IMR-90 (cell line): ENCODE measurements around the gene CDKAL1. TPM values are rescaled to one million over a fixed set of nuclear protein-coding genes. Genes with fewer than 3 reads are reported as not detected.

Experiments
- ATAC-seq: fragments of 200-7000 bp; cut with Tn5 transposase; 2 replicates; pipeline ENCODE4 v1.9.1; 2020; ENCODE audit warnings: low read depth, mild to moderate bottlenecking, moderate library complexity
- BruUV-seq: library from RNA; stranded (reverse); fragments of 400-500 nt; replicated peaks from 2 replicates; lab custom pipeline; 2021; lab: Mats Ljungman, UMichigan
- CTCF ChIA-PET: fragments of 300-600 bp; formaldehyde crosslinking; extraction: SDS; loops from one replicate; lab custom pipeline; 2021; ENCODE audit warnings: antibody characterized with exemption; lab: Yijun Ruan, JAX
- POLR2A ChIA-PET: fragments of 300-600 bp; sonication (Branson Sonifier 250); formaldehyde crosslinking; loops from one replicate; lab custom pipeline; 2022; ENCODE audit warnings: antibody characterized with exemption; ENCODE audit not compliant: unreplicated experiment; lab: Charles Lee
- DNase-seq: peaks from one replicate; pipeline ENCODE4 v3.0.0; 2013
- H2AFZ ChIP-seq: replicated peaks from 2 replicates; pipeline ENCODE3; 2013; ENCODE audit warnings: low read length, mild to moderate bottlenecking; ENCODE audit not compliant: poor library complexity
- H2AK5ac ChIP-seq: 2 replicates; pipeline ENCODE4 v1.6.1; 2013; ENCODE audit warnings: low read depth, low read length, inconsistent platforms
- H2AK9ac ChIP-seq: replicated peaks from 2 replicates; pipeline ENCODE3; 2013; ENCODE audit warnings: mild to moderate bottlenecking, low read depth, low read length, moderate library complexity; ENCODE audit not compliant: poor library complexity
- H2BK120ac ChIP-seq: 2 replicates; pipeline ENCODE4 v1.6.1; 2013; ENCODE audit warnings: low read depth, low read length, inconsistent platforms
- H2BK15ac ChIP-seq: 3 replicates; pipeline ENCODE4 v1.6.1; 2013; ENCODE audit warnings: low read depth, low read length, inconsistent platforms
- H2BK20ac ChIP-seq: 2 replicates; pipeline ENCODE4 v1.6.1; 2013; ENCODE audit warnings: low read depth, mild to moderate bottlenecking, inconsistent platforms, low read length, moderate library complexity
- H2BK5ac ChIP-seq: 2 replicates; pipeline ENCODE4 v1.6.1; 2013; ENCODE audit warnings: mild to moderate bottlenecking, low read depth, low read length, inconsistent platforms; ENCODE audit not compliant: poor library complexity, severe bottlenecking
- H3K14ac ChIP-seq: replicated peaks from 2 replicates; pipeline ENCODE4 v1.6.1; 2013; ENCODE audit warnings: low read depth, low read length, inconsistent platforms
- H3K18ac ChIP-seq: 2 replicates; pipeline ENCODE4 v1.6.1; 2013; ENCODE audit warnings: low read depth, low read length, control low read depth
- H3K23ac ChIP-seq: 2 replicates; pipeline ENCODE4 v1.6.1; 2013; ENCODE audit warnings: low read depth, low read length, inconsistent platforms
- H3K27ac ChIP-seq: 2 replicates; pipeline ENCODE4 v1.5.1; 2013; ENCODE audit warnings: mild to moderate bottlenecking, control low read depth, low read length; ENCODE audit not compliant: insufficient read depth
- H3K27me3 ChIP-seq: 2 replicates; pipeline ENCODE4 v1.6.1; 2013; ENCODE audit warnings: low read length; ENCODE audit not compliant: control insufficient read depth, insufficient read depth
- H3K36me3 ChIP-seq: 2 replicates; pipeline ENCODE4 v1.6.1; 2013; ENCODE audit warnings: low read length, mixed read lengths; ENCODE audit not compliant: control insufficient read depth, insufficient read depth
- H3K4ac ChIP-seq: 2 replicates; pipeline ENCODE4 v1.6.1; 2013; ENCODE audit warnings: low read depth, low read length, inconsistent platforms
- H3K4me1 ChIP-seq: 2 replicates; pipeline ENCODE4 v1.6.1; 2013; ENCODE audit warnings: low read length, mixed read lengths; ENCODE audit not compliant: control insufficient read depth, insufficient read depth
- H3K4me2 ChIP-seq: 2 replicates; pipeline ENCODE4 v1.6.1; 2013; ENCODE audit warnings: low read depth, mild to moderate bottlenecking, control low read depth, low read length, moderate library complexity
- H3K4me3 ChIP-seq: 2 replicates; pipeline ENCODE4 v1.5.1; 2013; ENCODE audit warnings: low read depth, mild to moderate bottlenecking, control low read depth, low read length, moderate library complexity; ENCODE audit not compliant: insufficient read depth
- H3K56ac ChIP-seq: 2 replicates; pipeline ENCODE4 v1.6.1; 2013; ENCODE audit warnings: low read length, inconsistent platforms; ENCODE audit not compliant: insufficient read depth; ENCODE audit errors: extremely low read depth
- H3K79me1 ChIP-seq, 2 experiments: 2 replicates each; pipeline ENCODE4 v1.6.1; 2013; ENCODE audit warnings: low read length in 2 of 2, inconsistent platforms in 1 of 2, low read depth in 1 of 2
- H3K9ac ChIP-seq: 2 replicates; pipeline ENCODE4 v1.6.1; 2013; ENCODE audit warnings: low read depth, low read length, control low read depth
- H3K9me1 ChIP-seq: 2 replicates; pipeline ENCODE4 v1.6.1; 2013; ENCODE audit warnings: low read length, inconsistent platforms; ENCODE audit not compliant: insufficient read depth
- H3K9me3 ChIP-seq: 2 replicates; pipeline ENCODE4 v1.6.1; 2013; ENCODE audit warnings: low read length; ENCODE audit not compliant: control insufficient read depth, insufficient read depth
- H4K20me1 ChIP-seq: 2 replicates; pipeline ENCODE4 v1.6.1; 2013; ENCODE audit warnings: low read length, inconsistent platforms; ENCODE audit not compliant: insufficient read depth
- H4K5ac ChIP-seq: 2 replicates; pipeline ENCODE4 v1.6.1; 2013; ENCODE audit warnings: mild to moderate bottlenecking, low read depth, low read length, control low read depth
- H4K8ac ChIP-seq, 2 experiments: 2 replicates each; pipeline ENCODE4 v1.6.1; 2013; ENCODE audit warnings: low read depth in 2 of 2, low read length in 2 of 2, control low read depth in 1 of 2, inconsistent platforms in 1 of 2
- H4K91ac ChIP-seq: 2 replicates; pipeline ENCODE4 v1.6.1; 2013; ENCODE audit warnings: low read depth, low read length, inconsistent platforms; ENCODE audit not compliant: insufficient read depth
- BHLHE40 ChIP-seq: fragments of 150-350 bp; IDR thresholded peaks from 2 replicates; pipeline ENCODE4 v1.6.1; 2016; ENCODE audit warnings: mild to moderate bottlenecking, low read depth, low read length
- CEBPB ChIP-seq: IDR thresholded peaks from 2 replicates; pipeline ENCODE4 v1.6.1; 2012; ENCODE audit warnings: low read depth, low read length, improper control_type of control experiment
- CHD1 ChIP-seq: IDR thresholded peaks from 2 replicates; pipeline ENCODE4 v1.6.1; 2012; ENCODE audit warnings: low read depth, low read length, improper control_type of control experiment
- CTCF ChIP-seq: conservative IDR thresholded peaks from 2 replicates; pipeline ENCODE4 v1.5.1; 2012; ENCODE audit warnings: mild to moderate bottlenecking, low read depth, low read length, improper control_type of control experiment
- ELK1 ChIP-seq: fragments of 150-350 bp; IDR thresholded peaks from 2 replicates; pipeline ENCODE4 v1.6.1; 2016; ENCODE audit warnings: low read depth, mild to moderate bottlenecking, low read length, moderate library complexity, borderline replicate concordance
- FOS ChIP-seq: fragments of 150-350 bp; IDR thresholded peaks from 2 replicates; pipeline ENCODE4 v1.6.1; 2016; ENCODE audit warnings: low read depth, low read length
- MAFK ChIP-seq: IDR thresholded peaks from 2 replicates; pipeline ENCODE4 v1.6.1; 2012; ENCODE audit warnings: low read depth, low read length, improper control_type of control experiment
- MAZ ChIP-seq: IDR thresholded peaks from 2 replicates; pipeline ENCODE4 v1.6.1; 2012; ENCODE audit warnings: low read depth, mild to moderate bottlenecking, low read length, improper control_type of control experiment, moderate library complexity, borderline replicate concordance
- MXI1 ChIP-seq: IDR thresholded peaks from 2 replicates; pipeline ENCODE4 v1.6.1; 2012; ENCODE audit warnings: low read depth, mild to moderate bottlenecking, low read length, moderate library complexity, borderline replicate concordance
- NFE2L2 ChIP-seq: fragments of 150-350 bp; IDR thresholded peaks from 2 replicates; pipeline ENCODE4 v1.6.1; 2016; ENCODE audit warnings: low read depth, mild to moderate bottlenecking, low read length
- POLR2A ChIP-seq: IDR thresholded peaks from 2 replicates; pipeline ENCODE4 v1.6.1; 2012; ENCODE audit warnings: mild to moderate bottlenecking, low read depth, low read length
- RAD21 ChIP-seq: IDR thresholded peaks from 2 replicates; pipeline ENCODE4 v1.6.1; 2012; ENCODE audit warnings: low read length, improper control_type of control experiment
- RCOR1 ChIP-seq: IDR thresholded peaks from 2 replicates; pipeline ENCODE4 v1.6.1; 2012; ENCODE audit warnings: mild to moderate bottlenecking, low read length, improper control_type of control experiment; ENCODE audit not compliant: insufficient replicate concordance
- RFX5 ChIP-seq: IDR thresholded peaks from 2 replicates; pipeline ENCODE4 v1.8.0; 2012; ENCODE audit warnings: low read depth, mild to moderate bottlenecking, low read length, moderate library complexity
- SMC3 ChIP-seq: fragments of 150-350 bp; IDR thresholded peaks from 2 replicates; pipeline ENCODE4 v1.6.1; 2016; ENCODE audit warnings: low read depth, mild to moderate bottlenecking, antibody characterized with exemption, low read length, moderate library complexity
- USF2 ChIP-seq: fragments of 150-350 bp; IDR thresholded peaks from 2 replicates; pipeline ENCODE4 v1.6.1; 2017; ENCODE audit warnings: mild to moderate bottlenecking, antibody characterized with exemption, low read length, low read depth
- WGBS, 2 experiments: methylation state at CpG; one replicate each; pipeline versions ENCODE4 v1.1.5 to v1.1.7; 2013; ENCODE audit warnings: missing lambda C conversion rate in 2 of 2; ENCODE audit not compliant: insufficient read length in 1 of 2; ENCODE audit errors: extremely low coverage in 2 of 2; 5-methylcytosine and 5-hydroxymethylcytosine counted together
- dilution Hi-C: fragments of 300-500 bp; cut with HindIII; formaldehyde crosslinking; loops from one replicate; pipeline ENCODE4 v1.14.3; 2018; ENCODE audit warnings: low sequenced_read_pairs; ENCODE audit not compliant: unreplicated experiment
- in situ Hi-C: fragments of 300-500 bp; cut with MboI; formaldehyde crosslinking; loops from 3 replicates; pipeline ENCODE4 v1.14.3; 2019; ENCODE audit warnings: low sequenced_read_pairs, inconsistent platforms, mixed read lengths
- intact Hi-C: fragments of 100-400 bp; cut with micrococcal nuclease; formaldehyde crosslinking; loops from 2 replicates; pipeline ENCODE4 v1.10.0; 2022
- polyA plus RNA-seq, 3 experiments: library from polyadenylated mRNA; depleted of rRNA; stranded (reverse); fragments of >200 nt; gene quantifications; 2 replicates each; pipeline ENCODE4 v1.2.3, GENCODE V29; 2012; ENCODE audit warnings: low replicate concordance in 1 of 3
- total RNA-seq: library from RNA; depleted of rRNA; stranded (reverse); fragments of >200 nt; gene quantifications from 2 replicates; pipeline ENCODE4 v1.2.3, GENCODE V29; 2012

The CDKAL1 gene
- total and polyA plus RNA-seq, 2 of the 4 experiments (the other 2 are of a cell fraction): 3.7 to 13.1 TPM

- ChIA-PET POLR2A (no interaction called here), CTCF (no interaction called here)
- H3K9me1 ChIP-seq: no peaks in the 10 kb centered on the region
- no peak overlapping the region for H2BK5ac ChIP-seq
- no peak overlapping the region for H2AK9ac ChIP-seq
- no peak overlapping the region for H3K14ac ChIP-seq
- no peak overlapping the region for H3K56ac ChIP-seq
- dilution Hi-C loops (no loop called here), in situ Hi-C loops (no loop called here), intact Hi-C loops (loop anchor here (10.0 kb wide), 1 partner anchor 179 kb away; no protein-coding TSS in a partner anchor)
- no peak overlapping the region for H4K5ac ChIP-seq
- no peaks in the 10 kb centered on the region for H3K36me3 ChIP-seq
- TF ChIP-seq MAFK (no peak), FOS (no peak), CHD1 (no peak), NFE2L2 (no peak), RFX5 (no peak), BHLHE40 (no peak), RCOR1 (no peak), SMC3 (no peak), CEBPB (no peak), POLR2A (no peak), ELK1 (no peak), MXI1 (no peak), RAD21 (no peak), USF2 (no peak), MAZ (no peak), CTCF (no peak)
- ATAC-seq (no peak), DNase-seq (no peak)
- no CpG with 5 or more reads among the region's 3 CpGs for WGBS, 2 experiments
- no peak overlapping the region for H2AK5ac ChIP-seq
- no peak overlapping the region for H3K4me2 ChIP-seq
- H4K91ac ChIP-seq: no peak overlapping the region
- H3K79me1 ChIP-seq: 0 out of 4 replicates have a peak, but pooled peaks cover 0 to 3% of the 10 kb centered on the region in 2 experiments
- H3K23ac ChIP-seq: no peak overlapping the region
- no peaks in the 10 kb centered on the region for H3K4me1 ChIP-seq
- no peak overlapping the region for H2BK120ac ChIP-seq
- H3K9ac ChIP-seq: no peak overlapping the region
- H3K9me3 ChIP-seq: no peaks in the 10 kb centered on the region
- H4K8ac ChIP-seq: no peak overlapping the region
- no peak overlapping the region for H3K18ac ChIP-seq
- no peak overlapping the region for H3K4me3 ChIP-seq
- H2AFZ ChIP-seq: no peak overlapping the region
- H3K27me3 ChIP-seq: no peaks in the 10 kb centered on the region
- H2BK15ac ChIP-seq: no peak overlapping the region
- H3K27ac ChIP-seq: no peak overlapping the region
- H4K20me1 ChIP-seq: no peaks in the 10 kb centered on the region
- no peak overlapping the region for H2BK20ac ChIP-seq
- H3K4ac ChIP-seq: no peak overlapping the region
- no TSS peak for BruUV-seq
These were observed 319.6 kb downstream of the CDKAL1 start for GRCh38 chr6:20853828-20854227.
